GM12878 (cell line): Measurements from ENCODE around the gene AKAP1. TPM values are rescaled to one million over a fixed set of nuclear protein-coding genes. Genes with fewer than 3 reads are reported as not detected.

ENCODE experiments used
- ATAC-seq: fragments of 200-7000 bp; cut with Tn5 transposase; 3 replicates; pipeline ENCODE4 v1.9.1; 2020; ENCODE audit warnings: mild to moderate bottlenecking, moderate library complexity
- BruUV-seq: library from RNA; stranded (reverse); fragments of 400-500 nt; replicated peaks from 2 replicates; lab custom pipeline; 2021; lab: Mats Ljungman, UMichigan
- CTCF ChIA-PET: fragments of 300-600 bp; sonication (Branson Sonifier 250); formaldehyde crosslinking; extraction: SDS; loops from one replicate; lab custom pipeline; 2021; ENCODE audit warnings: inconsistent platforms; lab: Yijun Ruan, JAX
- POLR2A ChIA-PET: fragments of 350-600 bp; formaldehyde crosslinking; extraction: SDS; loops from one replicate; lab custom pipeline; 2021; ENCODE audit warnings: inconsistent platforms; lab: Charles Lee
- RAD21 ChIA-PET: fragments of 300-600 bp; sonication (Branson Sonifier 250); formaldehyde crosslinking; loops from one replicate; lab custom pipeline; 2023; ENCODE audit warnings: antibody characterized with exemption; ENCODE audit not compliant: unreplicated experiment; lab: Charles Lee
- SMC1A ChIA-PET: fragments of 300-600 bp; sonication (Branson Sonifier 250); formaldehyde crosslinking; loops from one replicate; lab custom pipeline; 2023; ENCODE audit not compliant: unreplicated experiment, uncharacterized antibody; lab: Charles Lee
- DNase-seq: peaks from one replicate; pipeline ENCODE4 v3.0.0-alpha.2; 2011; ENCODE audit warnings: low read depth, low spot score
- FAIRE-seq: peaks from 3 replicates; lab custom pipeline; 2011; peaks lifted over from hg19 to GRCh38; lab: Jason Lieb, UNC
- H2AFZ ChIP-seq: 2 replicates; pipeline ENCODE4 v1.6.0; 2011; ENCODE audit warnings: low read depth, low read length, control low read depth; ENCODE audit not compliant: control insufficient read depth
- H3K27ac ChIP-seq: 2 replicates; pipeline ENCODE4 v1.5.1; 2011; ENCODE audit warnings: control low read depth; ENCODE audit not compliant: control insufficient read depth, insufficient read depth
- H3K27me3 ChIP-seq, 2 experiments: replicated peaks in 1 of 2; 2 replicates each; pipeline versions ENCODE4 v1.6.0 to v1.6.1; 2011; ENCODE audit warnings: low read length in 1 of 2; ENCODE audit not compliant: control insufficient read depth in 2 of 2, insufficient read depth in 2 of 2
- H3K36me3 ChIP-seq, 2 experiments: 2 replicates each; pipeline ENCODE4 v1.5.1; 2011; ENCODE audit warnings: low read length in 1 of 2; ENCODE audit not compliant: control insufficient read depth in 2 of 2, insufficient read depth in 2 of 2
- H3K4me1 ChIP-seq: 2 replicates; pipeline ENCODE4 v1.6.1; 2011; ENCODE audit warnings: mild to moderate bottlenecking, low read length, moderate library complexity, mixed read lengths; ENCODE audit not compliant: control insufficient read depth, insufficient read depth
- H3K4me2 ChIP-seq: 2 replicates; pipeline ENCODE4 v1.6.0; 2011; ENCODE audit warnings: control low read depth; ENCODE audit not compliant: control insufficient read depth, insufficient read depth
- H3K4me3 ChIP-seq: fragments of 200-600 bp; sonication (generic); 2 replicates; pipeline ENCODE4 v1.5.1; 2016
- H3K79me2 ChIP-seq: 2 replicates; pipeline ENCODE4 v1.6.0; 2011; ENCODE audit warnings: low read length; ENCODE audit not compliant: control insufficient read depth, insufficient read depth
- H3K9ac ChIP-seq: 2 replicates; pipeline ENCODE4 v1.8.0; 2011; ENCODE audit warnings: low read length, control low read depth, mixed read lengths; ENCODE audit not compliant: control insufficient read depth, insufficient read depth
- H3K9me3 ChIP-seq: replicated peaks from 3 replicates; pipeline ENCODE4 v1.5.1; 2011; ENCODE audit warnings: mild to moderate bottlenecking, low read length; ENCODE audit not compliant: control insufficient read depth, insufficient read depth
- H4K20me1 ChIP-seq: 2 replicates; pipeline ENCODE4 v1.6.0; 2011; ENCODE audit not compliant: control insufficient read depth, insufficient read depth
- BHLHE40 ChIP-seq, 2 experiments: fragments of 450-650 bp in 1 of 2; IDR thresholded peaks; 2 replicates each; pipeline ENCODE4 v1.6.1; 2011 to 2017; ENCODE audit warnings: low read depth in 2 of 2, borderline replicate concordance in 1 of 2, improper control_type of control experiment in 1 of 2, low read length in 1 of 2, mild to moderate bottlenecking in 1 of 2
- E2F4 ChIP-seq: IDR thresholded peaks from 2 replicates; pipeline ENCODE4 v1.6.1; 2012; ENCODE audit warnings: low read depth, low read length, improper control_type of control experiment
- EP300 ChIP-seq, 2 experiments: fragments of 150-350 bp in 1 of 2; IDR thresholded peaks; 2 replicates each; pipeline ENCODE4 v1.6.1; 2011 to 2012; ENCODE audit warnings: low read depth in 2 of 2, low read length in 2 of 2, borderline replicate concordance in 1 of 2, improper control_type of control experiment in 1 of 2, inconsistent platforms in 1 of 2; ENCODE audit not compliant: control insufficient read depth in 1 of 2
- HDGF ChIP-seq: fragments of 450-650 bp; IDR thresholded peaks from 2 replicates; pipeline ENCODE4 v1.6.1; 2016; ENCODE audit warnings: antibody characterized with exemption
- MXI1 ChIP-seq: fragments of 150-350 bp; IDR thresholded peaks from 2 replicates; pipeline ENCODE4 v1.6.1; 2011; ENCODE audit warnings: low read depth, mild to moderate bottlenecking, inconsistent platforms, low read length, improper control_type of control experiment
- PBX3 ChIP-seq: IDR thresholded peaks from 2 replicates; pipeline ENCODE4 v1.6.1; 2011; ENCODE audit warnings: mild to moderate bottlenecking, low read depth, low read length, moderate library complexity; ENCODE audit not compliant: insufficient replicate concordance
- POLR2AphosphoS2 ChIP-seq: IDR thresholded peaks from 2 replicates; pipeline ENCODE4 v1.6.1; 2011; ENCODE audit warnings: low read depth, mild to moderate bottlenecking, low read length, improper control_type of control experiment, moderate library complexity
- RELB ChIP-seq: fragments of 450-650 bp; IDR thresholded peaks from 2 replicates; pipeline ENCODE4 v1.6.1; 2017; ENCODE audit warnings: low read depth, mild to moderate bottlenecking, moderate library complexity
- SREBF2 ChIP-seq: IDR thresholded peaks from 2 replicates; pipeline ENCODE4 v1.6.1; 2012; ENCODE audit warnings: mild to moderate bottlenecking, low read length
- TCF12 ChIP-seq: IDR thresholded peaks from 2 replicates; pipeline ENCODE4 v1.6.1; 2011; ENCODE audit warnings: low read depth, mild to moderate bottlenecking, low read length
- TCF3 ChIP-seq: IDR thresholded peaks from 2 replicates; pipeline ENCODE4 v1.6.1; 2012; ENCODE audit warnings: low read depth, mild to moderate bottlenecking, low read length, borderline replicate concordance; ENCODE audit not compliant: insufficient read depth
- USF2 ChIP-seq: IDR thresholded peaks from 2 replicates; pipeline ENCODE4 v1.6.1; 2011; ENCODE audit warnings: low read depth, low read length, improper control_type of control experiment, borderline replicate concordance
- WGBS: methylation state at CpG from one replicate; pipeline ENCODE4 v1.1.6; 2016; ENCODE audit warnings: low lambda C conversion rate; ENCODE audit not compliant: insufficient replicate concordance, insufficient coverage; ENCODE audit errors: missing lambda C conversion rate; 5-methylcytosine and 5-hydroxymethylcytosine counted together
- in situ Hi-C: fragments of 300-500 bp; cut with MboI; formaldehyde crosslinking; loops from 9 replicates; pipeline ENCODE4 v1.14.3; 2018; ENCODE audit warnings: mixed read lengths
- intact Hi-C: fragments of 100-400 bp; cut with micrococcal nuclease; formaldehyde crosslinking; loops from one replicate; pipeline ENCODE4 v1.14.2; 2022; ENCODE audit not compliant: unreplicated experiment
- polyA plus RNA-seq, 11 experiments: library from polyadenylated mRNA; depleted of rRNA in 4 of 11; unstranded in 6 of 11; stranded (reverse) in 5 of 11; fragments of >200 nt; fragmentation: Nextera tagmentation in 4 of 11; fragmentation: Illumina TruSeq in 1 of 11; extraction: Ambion mirVana in 4 of 11; extraction: Trizol in 1 of 11; gene quantifications; 1 replicate in 1 of 11; 2 replicates in 10 of 11; pipeline versions ENCODE4 v1.2.1 to v1.2.3, GENCODE V29; 2011 to 2016; ENCODE audit warnings: inconsistent platforms in 2 of 11, missing spikeins in 2 of 11, low read depth in 1 of 11
- total RNA-seq, 4 experiments: library from RNA; depleted of rRNA in 3 of 4; stranded (reverse); fragments of >200 nt in 3 of 4; fragmentation: Illumina TruSeq in 1 of 4; extraction: Trizol in 1 of 4; gene quantifications; 2 replicates each; pipeline versions ENCODE4 v1.2.1 to v1.2.3, GENCODE V29; 2013 to 2021

AKAP1 gene
- total and polyA plus RNA-seq, 10 of the 15 experiments (the other 5 are each of a cell fraction or from before 2014, with no cell fraction given), result 11.9 to 50.5 (median 38.1) TPM

GRCh38 chr17:57067162-57067561 lies 17.9 kb upstream of the AKAP1 start:
- ChIA-PET RAD21 (no interaction called here), CTCF (no interaction called here), SMC1A (interaction anchor here (0.9 kb wide), 1 partner anchor 13 kb away, joined by 4 read pairs; no protein-coding TSS in a partner anchor), POLR2A (interaction anchor here (1.0 kb wide), 1 partner anchor 18 kb away, joined by 3 read pairs; the partner anchor contains the start of gene AKAP1)
- in situ Hi-C loops, result no loop called here
- Histone ChIP-seq H3K36me3 (no peaks in the 10 kb centered on the region), H3K9ac (no peak overlapping the region), H2AFZ (no peak overlapping the region), H3K4me2 (no peak overlapping the region), H3K27ac (no peak overlapping the region), H3K27me3 (no peaks in the 10 kb centered on the region), H3K4me1 (no peaks in the 10 kb centered on the region), H4K20me1 (no peaks in the 10 kb centered on the region), H3K4me3 (no peak overlapping the region), H3K79me2 (no peaks in the 10 kb centered on the region), H3K9me3 (no peaks in the 10 kb centered on the region)
- no peak for FAIRE-seq
- TF ChIP-seq MXI1 (no peak), PBX3 (no peak), POLR2AphosphoS2 (no peak), EP300 (IDR thresholded peaks at IDR 0.05; ENCODE audit: borderline replicate concordance in 1 of 2, control insufficient read depth in 1 of 2, low read depth in 2 of 2, low read length in 2 of 2) (no peak), E2F4 (no peak), SREBF2 (no peak), USF2 (no peak), HDGF (no peak), RELB (no peak), BHLHE40 (IDR thresholded peaks at IDR 0.05; ENCODE audit: borderline replicate concordance in 1 of 2, low read depth in 2 of 2, low read length in 1 of 2) (no peak), TCF12 (no peak), TCF3 (no peak)
- intact Hi-C loops, result no loop called here
- DNase-seq, result no peak
- ATAC-seq, result no peak
- WGBS, result 34% methylated on average over 4 of the region's 4 CpGs
- no TSS peak for BruUV-seq
